ENCODE measurements around the gene SCGB1D1.

Gene SCGB1D1

GRCh38 chr11:62233730-62234129 lies 43.7 kb downstream of the SCGB1D1 start:
- no peak for DNase-seq (ENCODE audit: low read depth)

DNA sequence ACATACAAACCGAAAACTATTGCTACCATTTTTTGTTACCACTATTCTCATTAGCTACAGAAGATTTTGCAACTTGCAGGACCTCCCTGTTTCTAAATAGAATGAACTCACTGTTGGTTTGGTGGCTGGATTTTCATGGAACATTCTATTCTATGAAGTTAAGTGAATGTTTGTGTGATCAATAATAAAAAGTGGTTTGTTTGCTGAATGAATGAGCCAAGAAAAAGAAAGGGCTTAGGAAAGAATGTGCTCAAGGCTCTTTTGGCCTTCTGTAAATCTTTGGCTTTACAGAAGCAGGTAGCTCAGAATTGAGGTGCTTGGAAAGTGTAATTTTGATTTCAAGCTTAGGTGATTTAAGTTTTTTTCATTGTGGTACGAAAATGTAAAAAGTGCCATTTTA lies 46.2 kb downstream of the SCGB1D1 start:
- DNase-seq (ENCODE audit: low read depth), result no peak

GRCh38 chr11:62237499-62237898 lies 47.5 kb downstream of the SCGB1D1 start:
- DNase-seq (ENCODE audit: low read depth), result no peak

DNA sequence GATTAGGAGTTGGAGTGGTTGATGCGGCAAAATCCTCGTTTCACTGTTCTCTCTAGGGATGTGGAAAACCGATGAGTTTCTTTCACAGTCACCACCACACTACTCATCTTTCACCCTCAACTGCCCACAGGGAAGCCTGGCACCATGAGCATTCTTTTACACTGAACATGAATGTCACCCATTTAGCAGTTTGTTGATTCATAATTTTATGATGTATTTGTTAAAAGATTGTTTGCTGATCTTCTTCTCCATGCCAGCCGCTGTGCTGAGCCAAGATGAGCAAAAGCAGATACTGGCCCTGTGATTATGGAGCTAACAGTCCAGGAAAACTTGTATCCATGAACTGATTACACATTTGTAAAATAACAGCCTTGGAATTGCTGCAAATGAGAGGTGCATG lies 48.1 kb downstream of the SCGB1D1 start:
- DNase-seq (ENCODE audit: low read depth), result no peak

- DNase-seq (ENCODE audit: low read depth), result no peak
Observed at GRCh38 chr11:62241095-62241494, 51.1 kb downstream of the SCGB1D1 start.

- DNase-seq (ENCODE audit: low read depth), result no peak
Observed at GRCh38 chr11:62242021-62242420, 52.0 kb downstream of the SCGB1D1 start, which contains the start of gene SCGB1D2. Gene SCGB1D2 (plus strand): TSS chr11:62242239. CDS start chr11:62242308, 69 bp downstream.

All from stimulated activated CD4-positive, alpha-beta T cell treated with anti-CD3 and anti-CD28 coated beads, Interleukin-2, amount 100 ng/mL, for 4 hours (primary cell).